HL-60 (cell line): ENCODE data around the gene NAA50.

Experiments used
- CTCF ChIP-seq: IDR thresholded peaks from one replicate; pipeline ENCODE4 v1.5.1; 2011; ENCODE audit warnings: low read length, control low read depth, inconsistent platforms; ENCODE audit not compliant: insufficient read depth
- GABPA ChIP-seq: IDR thresholded peaks from 2 replicates; pipeline ENCODE4 v1.6.1; 2012; ENCODE audit warnings: low read depth
- POLR2AphosphoS5 ChIP-seq: IDR thresholded peaks from 2 replicates; pipeline ENCODE4 v1.6.1; 2012; ENCODE audit warnings: low read depth
- REST ChIP-seq: IDR thresholded peaks from 2 replicates; pipeline ENCODE4 v1.6.1; 2012; ENCODE audit warnings: low read depth; ENCODE audit not compliant: insufficient replicate concordance
- SPI1 ChIP-seq: IDR thresholded peaks from 2 replicates; pipeline ENCODE4 v1.6.1; 2012; ENCODE audit warnings: low read depth, mild to moderate bottlenecking, borderline replicate concordance

GRCh38 chr3:113744941-113745755 is 901 bp downstream of the NAA50 start:
- peak; percentile 41 for TF ChIP-seq CTCF
- TF ChIP-seq GABPA, result no peak
- TF ChIP-seq REST, result no peak
- TF ChIP-seq POLR2AphosphoS5, result no peak
- no peak for TF ChIP-seq SPI1
